HG02571 (cell line): ENCODE measurements around the gene CLPTM1L.
"Not testable (repeated sequence)": the region's sequence is repeated elsewhere in the genome, so short reads cannot be mapped to it uniquely, and the experiment has no call there.

Experiments used
- ATAC-seq: cut with Tn5 transposase; IDR thresholded peaks from one replicate; pipeline ENCODE4 v1.9.1; 2021; ENCODE audit warnings: mild to moderate bottlenecking, moderate library complexity; ENCODE audit not compliant: unreplicated experiment

Gene CLPTM1L

DNA sequence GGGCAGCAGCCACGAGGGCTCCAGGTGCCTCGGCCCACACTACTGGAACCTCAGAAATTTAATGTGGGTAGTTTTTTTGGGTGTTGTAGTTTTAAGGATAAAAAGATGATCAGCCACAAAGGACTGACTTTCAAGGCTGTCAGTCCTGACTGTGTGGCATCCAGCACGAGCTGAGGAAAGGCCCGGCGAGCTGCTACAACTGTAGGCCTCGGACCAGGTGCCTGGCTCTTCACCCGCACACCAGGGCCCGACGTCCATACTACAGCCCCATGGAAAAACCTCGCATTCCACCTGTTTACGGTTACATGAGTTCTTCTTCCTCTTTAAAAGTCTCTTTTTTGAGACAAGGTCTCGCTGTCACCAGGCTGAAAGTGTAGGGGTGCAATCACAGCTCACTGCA lies 2.6 kb downstream of the CLPTM1L start:
- ATAC-seq, result no peak

DNA sequence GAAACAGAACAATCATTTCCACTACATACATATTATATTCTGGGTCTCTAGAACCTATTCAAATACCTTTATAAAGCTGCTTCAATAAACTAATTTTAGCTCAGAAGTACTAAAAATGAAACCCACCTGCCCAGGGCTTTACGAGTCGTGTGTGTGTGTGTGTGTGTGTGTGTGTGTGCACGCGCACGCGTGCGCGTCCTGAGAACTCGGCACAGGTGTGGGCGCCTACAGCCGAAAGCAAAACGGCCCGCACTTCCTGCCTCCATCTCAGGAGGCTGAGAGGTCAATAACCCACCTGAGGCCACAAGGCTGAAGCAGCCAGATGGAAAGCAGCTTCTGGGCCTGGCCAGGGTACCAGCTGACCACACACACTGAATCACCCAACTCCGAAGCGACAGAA lies 3.0 kb downstream of the CLPTM1L start:
- no peak for ATAC-seq

DNA sequence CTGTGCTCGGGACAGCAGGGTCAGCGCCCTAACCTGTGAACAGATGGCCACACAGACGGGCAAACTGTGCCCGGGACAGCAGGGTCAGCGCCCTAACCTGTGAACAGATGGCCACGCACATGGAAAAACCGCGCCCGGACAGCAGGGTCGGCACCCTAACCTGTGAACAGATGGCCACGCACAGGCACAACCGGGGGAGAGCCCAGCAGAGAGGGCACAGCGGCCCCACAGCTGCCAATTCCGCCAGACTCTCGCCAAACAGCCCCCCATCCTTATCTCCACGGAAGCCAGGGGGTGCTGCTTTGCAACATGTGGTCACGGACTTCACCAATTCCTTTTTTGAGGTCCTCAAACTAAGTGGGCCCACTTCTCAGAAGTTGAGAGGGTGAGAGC lies 5.1 kb downstream of the CLPTM1L start:
- not testable (repeated sequence) for ATAC-seq

DNA sequence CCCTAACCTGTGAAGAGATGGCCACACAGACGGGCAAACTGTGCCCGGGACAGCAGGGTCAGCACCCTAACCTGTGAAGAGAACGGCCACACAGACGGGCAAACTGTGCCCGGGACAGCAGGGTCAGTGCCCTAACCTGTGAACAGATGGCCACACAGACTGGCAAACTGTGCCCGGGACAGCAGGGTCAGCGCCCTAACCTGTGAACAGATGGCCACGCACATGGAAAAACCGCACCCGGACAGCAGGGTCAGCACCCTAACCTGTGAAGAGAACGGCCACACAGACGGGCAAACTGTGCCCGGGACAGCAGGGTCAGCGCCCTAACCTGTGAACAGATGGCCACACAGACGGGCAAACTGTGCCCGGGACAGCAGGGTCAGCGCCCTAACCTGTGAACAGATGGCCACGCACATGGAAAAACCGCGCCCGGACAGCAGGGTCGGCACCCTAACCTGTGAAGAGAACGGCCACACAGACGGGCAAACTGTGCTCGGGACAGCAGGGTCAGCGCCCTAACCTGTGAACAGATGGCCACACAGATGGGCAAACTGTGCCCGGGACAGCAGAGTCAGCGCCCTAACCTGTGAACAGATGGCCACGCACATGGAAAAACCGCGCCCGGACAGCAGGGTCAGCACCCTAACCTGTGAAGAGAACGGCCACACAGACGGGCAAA lies 5.6 kb downstream of the CLPTM1L start:
- not testable (repeated sequence) for ATAC-seq

DNA sequence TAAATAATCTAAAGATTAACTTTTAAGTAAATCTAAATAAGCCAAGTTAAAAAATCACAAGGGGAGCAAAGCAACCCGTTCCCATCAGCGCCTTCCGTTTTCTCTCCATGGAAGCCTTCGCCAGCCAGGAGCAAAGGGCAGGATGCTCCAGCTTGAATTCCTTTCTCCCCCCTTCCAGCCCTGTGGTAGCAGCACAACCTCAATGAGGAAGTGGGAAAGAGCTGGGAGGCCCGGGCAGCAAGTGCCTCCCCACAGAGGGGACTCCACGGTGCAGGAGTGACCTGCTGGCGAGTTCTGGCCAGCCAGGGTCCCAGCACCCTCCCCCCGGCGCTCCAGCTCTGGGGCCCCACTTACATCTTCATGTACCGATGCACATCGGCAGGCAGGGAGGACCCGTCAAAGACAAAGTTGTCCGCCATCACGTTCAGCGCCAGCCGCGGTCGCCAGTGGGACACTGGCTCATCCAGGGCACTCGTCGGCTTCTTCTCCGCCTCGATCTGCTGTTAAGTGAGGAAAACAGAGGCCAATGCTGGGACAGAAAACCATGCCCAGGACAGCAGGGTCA lies 6.3 kb downstream of the CLPTM1L start:
- no peak for ATAC-seq

DNA sequence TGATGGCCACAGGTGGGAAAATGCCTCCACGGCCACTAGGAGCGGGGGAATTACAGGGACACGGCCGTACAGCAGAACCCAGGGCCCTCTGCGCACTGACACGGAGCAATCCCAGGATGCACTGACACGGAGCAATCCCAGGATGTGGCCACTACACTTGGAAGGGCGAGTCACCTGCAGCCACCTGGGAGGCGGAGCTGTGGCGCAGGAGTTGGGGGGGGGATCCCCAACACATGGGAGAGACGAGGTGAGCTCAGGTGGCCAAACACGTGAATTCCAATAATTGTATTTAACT lies 6.8 kb downstream of the CLPTM1L start:
- ATAC-seq, result no peak

DNA sequence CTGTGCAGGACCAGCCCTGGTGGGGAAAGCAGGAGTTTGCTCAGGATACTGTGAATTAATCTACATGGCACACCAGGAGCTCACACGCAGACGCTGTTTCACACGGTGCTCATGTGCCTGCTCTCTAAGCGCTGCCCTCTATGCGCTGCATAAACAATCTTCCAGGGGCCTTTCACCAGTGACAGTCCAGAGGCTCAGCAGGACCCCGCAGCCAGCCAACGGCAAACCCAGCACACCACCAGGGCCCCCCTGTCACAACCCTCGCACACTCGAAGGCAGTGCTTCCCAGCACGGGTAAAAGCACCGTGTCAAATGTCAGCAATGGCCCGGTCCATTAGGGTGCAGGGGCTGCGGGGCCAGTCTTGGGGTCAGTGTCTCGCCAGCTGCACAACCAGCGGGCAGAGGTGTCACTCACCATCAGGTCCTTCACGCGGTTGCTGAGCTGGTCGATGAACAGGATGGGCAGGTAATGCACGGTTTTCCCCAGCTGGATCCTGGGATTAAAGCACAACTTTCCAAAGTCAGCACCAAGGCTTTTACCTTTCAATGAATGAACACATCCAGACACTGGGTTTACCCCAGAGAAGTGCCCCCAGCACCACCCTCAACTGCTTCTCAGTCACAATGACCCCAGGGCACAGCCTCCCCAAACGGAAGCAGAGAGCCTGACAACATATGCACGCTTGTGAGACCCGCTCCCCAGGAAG lies 7.3 kb downstream of the CLPTM1L start:
- ATAC-seq, result no peak

DNA sequence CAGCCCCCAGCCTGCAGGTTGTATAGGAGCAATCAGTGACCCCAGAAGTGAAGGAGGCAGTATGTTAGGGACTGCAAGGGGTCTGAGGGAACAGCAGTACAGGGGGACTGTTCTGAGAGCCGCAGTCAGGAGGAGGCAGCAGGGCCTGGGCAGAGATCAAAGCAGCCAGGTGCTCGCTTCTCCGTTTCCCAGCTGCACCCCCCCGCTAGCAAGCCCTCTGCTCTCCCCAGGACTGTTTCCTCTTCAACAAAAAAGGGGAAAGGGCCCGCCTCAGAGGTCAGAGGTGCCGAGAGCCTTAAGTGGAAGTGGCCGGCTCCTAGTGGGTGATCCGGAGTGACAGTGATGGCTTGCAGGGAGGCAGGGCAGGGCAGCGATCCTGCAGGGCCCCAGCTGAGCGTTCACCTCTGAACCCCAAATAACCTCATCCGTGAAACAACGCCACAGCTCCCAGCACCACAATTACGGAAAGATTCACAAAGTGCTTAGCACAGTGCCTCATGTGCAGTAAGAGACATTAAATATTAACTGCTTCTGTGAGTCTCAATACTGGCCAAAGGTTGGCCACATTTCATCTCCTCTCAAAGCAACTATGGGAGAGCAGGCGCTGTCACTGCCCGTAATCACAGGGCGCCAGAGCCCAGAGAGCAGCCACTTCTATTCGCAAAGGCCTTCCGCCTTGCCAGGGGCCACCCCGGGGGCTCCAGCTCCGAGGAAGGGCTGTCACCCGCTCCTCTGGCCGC lies 8.0 kb downstream of the CLPTM1L start:
- no peak for ATAC-seq

DNA sequence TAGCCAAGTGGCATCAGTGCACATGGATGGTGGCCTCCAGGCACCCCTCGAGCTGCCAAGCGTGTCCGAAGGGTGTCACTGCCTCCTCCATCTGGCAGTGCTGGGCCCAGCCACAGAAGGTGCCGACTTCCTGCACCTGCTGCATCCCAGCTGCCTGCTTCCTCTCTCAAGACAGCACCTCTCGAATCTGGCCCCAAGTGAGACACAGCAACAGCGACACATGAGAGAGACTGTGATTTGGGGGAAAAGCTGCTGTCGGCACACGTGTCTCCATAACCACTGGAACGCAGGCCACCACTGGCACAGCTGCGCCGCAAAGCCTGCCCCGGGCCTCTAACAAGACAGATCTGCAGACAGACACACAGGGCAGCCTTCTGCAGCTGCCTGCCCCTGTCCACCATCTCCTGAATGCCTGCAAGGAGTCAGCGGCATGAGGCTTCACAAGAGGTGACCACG lies 8.8 kb downstream of the CLPTM1L start:
- ATAC-seq, result no peak

DNA sequence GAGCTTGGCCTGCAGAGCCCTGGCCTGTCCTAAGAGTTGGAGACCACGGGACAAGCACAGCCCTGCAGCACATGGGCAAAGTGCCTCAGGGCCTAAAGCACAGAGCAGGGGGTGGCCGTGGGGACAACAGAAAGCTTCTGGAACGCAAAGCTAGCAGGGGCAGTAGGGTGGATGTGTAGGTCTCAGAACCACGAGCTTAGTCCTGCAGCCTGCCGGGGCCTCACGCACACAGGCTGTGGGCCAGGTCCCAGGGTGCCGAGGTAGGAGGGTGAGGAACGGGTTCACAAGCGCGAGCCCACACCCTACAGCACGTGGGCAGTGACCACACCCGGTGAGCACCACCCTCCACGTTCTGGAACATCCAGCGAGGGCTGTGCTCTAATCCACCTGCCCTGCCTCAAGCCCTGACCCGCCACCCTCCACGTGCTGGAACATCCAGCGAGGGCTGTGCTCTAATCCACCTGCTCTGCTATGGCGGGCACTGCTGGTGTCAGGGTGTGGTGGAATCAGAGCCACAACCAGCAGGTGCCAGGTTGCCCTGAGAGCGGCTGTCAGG lies 9.3 kb downstream of the CLPTM1L start:
- no peak for ATAC-seq

DNA sequence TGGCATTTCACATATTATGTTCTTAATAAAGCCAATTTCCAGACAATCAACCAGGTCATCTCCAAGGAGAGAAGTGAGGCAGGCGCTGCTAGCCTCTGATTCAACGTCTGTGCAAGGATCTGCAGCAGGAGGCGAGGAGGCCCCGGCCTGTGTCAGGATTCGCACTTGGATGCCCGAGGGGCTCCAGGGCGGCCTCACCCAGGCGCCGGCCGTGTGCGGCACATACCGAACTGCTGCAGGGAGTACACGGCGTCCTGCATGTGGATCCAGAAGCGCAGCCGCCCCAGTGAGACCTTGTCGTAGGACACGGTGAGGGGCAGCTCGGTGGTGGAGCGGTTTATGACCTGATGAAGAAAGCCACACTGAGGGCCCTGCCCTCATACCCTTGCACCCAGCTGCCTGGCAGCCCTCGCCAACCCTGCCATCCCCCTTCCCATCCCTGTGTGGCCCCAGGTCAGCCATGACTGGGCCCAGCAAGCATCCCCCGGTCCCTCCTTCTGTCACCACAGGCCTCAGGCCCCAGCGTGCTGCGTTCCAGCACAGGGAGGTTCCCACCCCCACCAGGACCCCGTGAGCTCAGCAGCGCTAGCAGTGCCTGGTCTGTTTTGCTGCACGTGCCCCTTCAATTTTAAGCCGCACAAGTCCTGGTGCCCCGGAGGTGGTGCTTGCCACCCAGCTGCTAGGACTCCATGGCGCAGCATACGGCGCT lies 9.9 kb downstream of the CLPTM1L start:
- ATAC-seq, result no peak

DNA sequence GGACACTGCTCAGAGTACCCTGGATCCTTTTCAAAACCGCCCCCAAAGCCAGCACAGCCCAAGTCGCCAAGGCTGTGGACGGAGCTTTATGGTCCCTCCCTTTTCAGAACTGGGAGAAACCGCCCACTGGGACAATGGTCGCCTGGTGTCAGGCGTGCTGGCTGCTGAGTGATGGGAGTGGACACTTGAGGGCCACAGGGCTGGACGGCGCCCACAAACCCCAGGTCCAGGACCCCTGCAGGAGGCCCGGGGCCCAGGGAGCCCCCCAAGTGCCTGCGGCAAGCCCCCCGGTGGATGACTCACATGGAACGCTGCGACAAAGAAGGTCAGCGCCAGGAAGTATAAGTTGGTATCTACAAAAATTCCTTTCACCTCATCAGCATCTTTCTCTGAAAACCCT lies 10.9 kb downstream of the CLPTM1L start:
- ATAC-seq, result no peak

DNA sequence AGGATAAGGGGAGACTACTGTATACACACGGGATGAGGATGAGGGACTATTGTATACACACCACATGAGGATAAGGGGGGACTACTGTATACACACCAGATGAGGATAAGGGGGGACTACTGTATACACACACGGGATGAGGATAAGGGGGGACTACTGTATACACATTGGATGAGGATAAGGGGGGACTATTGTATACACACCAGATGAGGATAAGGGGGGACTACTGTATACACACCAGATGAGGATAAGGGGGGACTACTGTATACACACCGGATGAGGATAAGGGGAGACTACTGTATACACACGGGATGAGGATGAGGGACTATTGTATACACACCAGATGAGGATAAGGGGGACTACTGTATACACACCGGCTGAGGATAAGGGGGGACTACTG lies 11.6 kb downstream of the CLPTM1L start:
- ATAC-seq, result not testable (repeated sequence)

DNA sequence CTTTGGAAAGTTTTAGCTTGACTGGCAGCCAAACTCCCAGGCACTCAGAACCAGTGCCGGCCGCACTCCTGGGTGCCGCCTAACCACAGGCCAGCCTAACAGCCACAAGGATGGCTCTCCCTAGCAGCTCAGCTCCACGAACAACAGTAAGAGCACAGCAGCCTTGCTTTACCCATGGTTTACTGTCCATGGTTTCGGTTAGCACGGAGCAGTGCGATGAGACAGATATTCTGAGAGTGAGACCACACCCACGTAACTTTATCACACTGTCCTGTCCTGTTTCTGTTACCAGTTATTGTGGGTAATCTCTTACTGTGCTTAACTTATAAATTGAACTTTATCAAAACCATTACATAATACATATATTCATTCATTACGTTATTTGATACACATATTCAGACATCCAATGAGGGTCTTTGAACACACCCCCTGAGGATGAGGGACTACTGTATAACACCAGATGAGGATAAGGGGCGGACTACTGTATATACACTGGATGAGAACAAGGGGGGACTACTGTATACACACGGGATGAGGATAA lies 12.4 kb downstream of the CLPTM1L start:
- no peak for ATAC-seq

DNA sequence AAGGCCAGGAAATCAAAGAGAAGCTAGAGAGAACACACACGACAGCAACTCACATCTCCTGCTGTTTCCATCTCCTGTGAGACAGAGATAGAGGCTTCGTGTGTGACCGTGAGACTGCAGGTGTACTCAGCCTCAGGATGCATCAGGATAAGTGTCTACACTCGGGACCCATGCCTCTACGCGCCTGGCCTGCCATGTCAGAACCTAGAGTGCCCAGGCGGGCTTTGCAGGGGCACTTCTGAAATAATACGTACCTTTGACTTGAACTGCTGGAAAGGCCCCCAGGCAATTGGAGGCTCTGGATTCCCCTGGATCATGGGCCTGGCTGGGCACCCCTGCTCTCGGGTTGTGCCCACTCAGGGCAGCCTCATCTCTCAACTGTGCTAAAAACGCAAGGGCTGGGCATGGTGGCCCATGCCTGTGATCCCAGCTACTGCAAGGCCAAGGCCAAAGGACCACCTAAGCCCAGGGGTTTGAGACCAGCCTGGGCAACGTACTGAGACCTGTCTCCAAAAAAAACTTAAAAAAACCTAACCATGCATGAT lies 13.0 kb downstream of the CLPTM1L start:
- no peak for ATAC-seq

DNA sequence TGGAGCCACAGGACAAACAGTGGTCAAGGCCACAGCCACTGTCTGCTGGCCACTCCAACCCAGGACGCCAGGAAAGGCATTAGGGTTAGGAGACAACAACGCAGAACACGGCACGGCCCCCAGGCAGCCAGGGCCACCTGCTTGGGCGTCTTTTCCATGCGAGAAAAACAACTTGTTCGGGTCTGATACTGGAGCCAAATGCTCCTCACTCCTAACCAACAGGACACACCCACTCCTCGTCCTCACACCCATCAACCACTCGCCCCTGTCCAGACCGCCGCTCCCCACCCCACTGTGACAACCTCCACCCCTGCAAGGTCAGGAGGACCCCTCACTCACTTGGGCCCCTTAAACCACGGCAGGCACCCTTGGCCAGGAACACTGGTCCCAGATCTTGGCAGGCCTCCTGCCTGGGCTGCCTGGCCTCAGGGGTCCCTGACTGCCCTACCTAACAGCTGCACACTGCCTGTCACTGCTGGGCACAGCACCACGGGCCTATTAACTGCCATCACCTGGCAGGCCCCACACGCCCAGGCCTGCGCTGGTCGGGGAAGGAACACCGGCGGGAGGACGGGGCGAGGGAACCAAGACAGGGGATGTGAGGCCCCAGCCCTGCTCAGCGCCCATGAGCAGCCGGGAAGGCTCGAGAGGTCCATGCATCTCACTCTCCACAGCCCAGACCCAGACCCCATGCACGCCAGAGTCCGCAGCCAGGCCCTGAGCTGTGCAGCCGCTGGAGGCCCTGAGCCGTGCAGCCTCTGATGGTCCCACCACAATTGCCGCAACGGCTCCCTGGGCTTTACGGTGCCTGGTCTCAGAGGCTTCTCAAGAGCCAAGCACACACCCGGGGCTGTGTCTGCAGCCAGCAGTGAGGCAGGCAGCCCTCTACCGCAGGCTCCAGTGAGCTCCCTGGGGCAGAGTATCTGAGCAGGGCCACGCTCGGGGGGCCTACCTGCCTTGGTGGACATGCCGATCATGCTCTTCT lies 13.8 kb downstream of the CLPTM1L start:
- ATAC-seq, result no peak

DNA sequence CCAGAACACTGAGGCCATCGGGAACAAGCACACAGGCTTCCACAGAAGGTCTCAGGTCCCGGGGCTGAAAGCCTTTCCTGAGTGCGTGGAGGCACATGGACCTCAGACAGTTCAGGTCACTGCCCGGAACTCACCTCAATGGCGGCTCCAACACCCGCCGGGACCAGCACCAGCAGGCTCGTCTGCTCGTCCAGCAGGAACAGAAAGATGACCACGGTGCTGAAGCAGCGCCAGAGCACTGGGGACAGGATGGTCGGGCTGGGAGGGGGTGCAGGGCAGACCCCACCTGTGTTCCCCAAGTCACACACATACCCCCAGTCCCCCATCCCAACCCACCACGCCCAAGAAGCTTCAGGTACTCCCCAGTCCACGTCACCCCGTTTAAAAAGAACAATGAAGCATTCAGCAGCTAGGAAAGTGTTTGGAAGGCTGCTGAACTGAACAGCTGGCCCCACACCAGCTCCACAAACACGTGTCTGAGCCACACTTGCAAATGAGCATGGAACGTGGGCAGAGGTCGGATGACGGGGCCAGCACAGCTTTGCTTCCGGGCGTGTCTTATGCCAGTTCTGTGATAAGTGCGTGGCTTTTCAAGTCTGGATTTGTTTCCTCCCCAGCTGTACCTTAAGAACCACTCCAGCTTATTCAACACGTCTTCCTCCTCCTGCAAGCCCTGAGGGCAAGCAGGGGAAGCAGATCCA lies 14.6 kb downstream of the CLPTM1L start:
- no peak for ATAC-seq

DNA sequence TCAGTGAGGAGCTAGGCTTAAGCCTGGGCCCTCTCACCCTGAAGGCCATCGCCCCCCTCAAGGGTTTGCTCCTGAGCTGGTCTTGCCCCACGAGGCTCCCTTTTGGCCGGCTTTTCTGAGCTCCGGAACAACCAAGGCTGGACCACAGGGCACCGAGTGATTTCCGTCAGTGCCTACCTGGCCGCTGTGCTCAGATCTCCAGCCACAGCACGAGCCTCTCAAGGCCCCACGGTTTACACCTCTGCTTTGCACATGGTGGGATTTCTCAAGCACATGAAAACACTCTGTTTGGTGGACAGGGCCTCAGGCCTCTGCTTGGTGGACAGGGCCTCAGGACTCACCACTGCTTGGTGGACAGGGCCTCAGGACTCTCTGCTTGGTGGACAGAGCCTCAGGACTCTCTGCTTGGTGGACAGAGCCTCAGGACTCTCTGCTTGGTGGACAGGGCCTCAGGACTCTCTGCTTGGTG lies 15.8 kb downstream of the CLPTM1L start:
- no peak for ATAC-seq
